ENCODE measurements around the gene SLX4IP.

GRCh38 chr20:10519361-10520046 lies 84.4 kb downstream of the SLX4IP start:
- TF ChIP-seq POLR2A (IDR thresholded peaks at IDR 0.05), result no peak
- TF ChIP-seq, protein P1, sequence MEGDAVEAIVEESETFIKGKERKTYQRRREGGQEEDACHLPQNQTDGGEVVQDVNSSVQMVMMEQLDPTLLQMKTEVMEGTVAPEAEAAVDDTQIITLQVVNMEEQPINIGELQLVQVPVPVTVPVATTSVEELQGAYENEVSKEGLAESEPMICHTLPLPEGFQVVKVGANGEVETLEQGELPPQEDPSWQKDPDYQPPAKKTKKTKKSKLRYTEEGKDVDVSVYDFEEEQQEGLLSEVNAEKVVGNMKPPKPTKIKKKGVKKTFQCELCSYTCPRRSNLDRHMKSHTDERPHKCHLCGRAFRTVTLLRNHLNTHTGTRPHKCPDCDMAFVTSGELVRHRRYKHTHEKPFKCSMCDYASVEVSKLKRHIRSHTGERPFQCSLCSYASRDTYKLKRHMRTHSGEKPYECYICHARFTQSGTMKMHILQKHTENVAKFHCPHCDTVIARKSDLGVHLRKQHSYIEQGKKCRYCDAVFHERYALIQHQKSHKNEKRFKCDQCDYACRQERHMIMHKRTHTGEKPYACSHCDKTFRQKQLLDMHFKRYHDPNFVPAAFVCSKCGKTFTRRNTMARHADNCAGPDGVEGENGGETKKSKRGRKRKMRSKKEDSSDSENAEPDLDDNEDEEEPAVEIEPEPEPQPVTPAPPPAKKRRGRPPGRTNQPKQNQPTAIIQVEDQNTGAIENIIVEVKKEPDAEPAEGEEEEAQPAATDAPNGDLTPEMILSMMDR (IDR thresholded peaks at IDR 0.05), result no peak

Data from esophagus squamous epithelium (tissue), 4 donors.